K562 (cell line): ENCODE results near the gene CARD10. TPM values are rescaled to one million over a fixed set of nuclear protein-coding genes. Genes with fewer than 3 reads are reported as not detected.

Experiments used
- BDP1 ChIP-seq: IDR thresholded peaks from 3 replicates; pipeline ENCODE4 v1.6.1; 2011; ENCODE audit not compliant: insufficient read length, insufficient read depth
- HMGXB4 ChIP-seq: sonication (generic); formaldehyde crosslinking; IDR thresholded peaks from 2 replicates; pipeline ENCODE4 v1.8.1; 2023; ENCODE audit warnings: mild to moderate bottlenecking, missing genetic modification reagents
- NCOA6 ChIP-seq: fragments of 450-650 bp; IDR thresholded peaks from 2 replicates; pipeline ENCODE4 v1.6.1; 2017; ENCODE audit warnings: mild to moderate bottlenecking
- PRMT5 ChIP-seq: sonication (generic); formaldehyde crosslinking; IDR thresholded peaks from 2 replicates; pipeline ENCODE4 v1.5.0; 2020; ENCODE audit warnings: missing genetic modification reagents
- RBFOX2 ChIP-seq: fragments of 200-400 bp; formaldehyde crosslinking; IDR thresholded peaks from 2 replicates; pipeline ENCODE4 v1.6.1; 2017; ENCODE audit warnings: low read depth, mild to moderate bottlenecking, low read length, moderate library complexity
- SAFB ChIP-seq: fragments of 200-400 bp; formaldehyde crosslinking; IDR thresholded peaks from 2 replicates; pipeline ENCODE4 v1.6.1; 2017; ENCODE audit warnings: low read depth, low read length, borderline replicate concordance
- TCF3 ChIP-seq: sonication (generic); formaldehyde crosslinking; IDR thresholded peaks from 2 replicates; pipeline ENCODE4 v1.4.0; 2020; ENCODE audit warnings: mild to moderate bottlenecking, missing genetic modification reagents
- ZFP36 ChIP-seq: fragments of 150-350 bp; IDR thresholded peaks from 2 replicates; pipeline ENCODE4 v1.6.1; 2018; ENCODE audit warnings: low read length, low read depth; ENCODE audit not compliant: partially characterized antibody
- ZNF592 ChIP-seq: fragments of 450-650 bp; IDR thresholded peaks from 2 replicates; pipeline ENCODE4 v1.6.1; 2017; ENCODE audit warnings: antibody characterized with exemption, mild to moderate bottlenecking
- polyA plus RNA-seq, 8 experiments: library from polyadenylated mRNA; depleted of rRNA in 4 of 8; stranded (reverse) in 5 of 8; unstranded in 3 of 8; fragments of >200 nt; fragmentation: Nextera tagmentation in 2 of 8; fragmentation: Illumina TruSeq in 1 of 8; extraction: Ambion mirVana in 2 of 8; extraction: Trizol in 1 of 8; gene quantifications; 2 replicates each; pipeline versions ENCODE4 v1.2.1 to v1.2.3, GENCODE V29; 2011 to 2014; ENCODE audit warnings: inconsistent platforms in 1 of 8, missing spikeins in 1 of 8
- total RNA-seq, 7 experiments: library from RNA; depleted of rRNA in 6 of 7; stranded (reverse); fragments of >200 nt in 6 of 7; fragmentation: Illumina TruSeq in 2 of 7; extraction: Trizol in 2 of 7; gene quantifications; 2 replicates each; pipeline versions ENCODE4 v1.2.1 to v1.2.3, GENCODE V29; 2011 to 2021; ENCODE audit warnings: low replicate concordance in 1 of 7

CARD10 gene
- total and polyA plus RNA-seq, 9 of the 15 experiments (the other 6 are each of a cell fraction or from before 2014, with no cell fraction given), result 0.13 to 5.8 (median 1.6) TPM

- TF ChIP-seq ZNF592, result no peak
- no peak for TF ChIP-seq RBFOX2
- no peak for TF ChIP-seq PRMT5 (CRISPR knock-in tag)
- TF ChIP-seq TCF3 (CRISPR knock-in tag), result no peak
- TF ChIP-seq ZFP36, result no peak
- no peak for TF ChIP-seq HMGXB4 (CRISPR knock-in tag)
- TF ChIP-seq SAFB, result no peak
- TF ChIP-seq NCOA6, result no peak
- no peak for TF ChIP-seq BDP1
Observed at GRCh38 chr22:37505989-37506388, 13.2 kb downstream of the CARD10 start (continued).
